COLO668 (cell line): ENCODE data around the gene GMPPA.
A peak's percentile ranks its signal among the peaks of the same experiment; 100 is the strongest.

Experiments used
- DNase-seq: peaks from one replicate; lab custom pipeline; 2025; ENCODE audit not compliant: unreplicated experiment; lab: John Stamatoyannopoulos, UW

GMPPA gene

DNA sequence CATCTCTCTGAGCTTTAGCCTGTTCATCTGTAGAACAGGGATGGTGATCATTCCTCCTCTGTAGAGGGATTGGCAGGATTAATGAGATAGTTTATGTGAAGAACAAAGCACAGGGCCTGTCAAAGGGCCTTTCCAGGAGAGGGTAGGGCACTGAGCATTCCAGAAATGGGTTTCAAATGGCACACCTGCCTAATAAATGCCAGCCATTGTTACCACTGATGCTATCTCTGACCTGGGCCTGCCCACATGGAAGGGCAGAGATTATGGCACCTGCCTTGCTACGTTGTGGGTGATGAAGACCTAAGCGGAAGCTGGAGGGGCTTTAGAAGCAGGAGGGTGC, 31.0 kb upstream of the GMPPA start:
- DNase-seq = no peak

DNA sequence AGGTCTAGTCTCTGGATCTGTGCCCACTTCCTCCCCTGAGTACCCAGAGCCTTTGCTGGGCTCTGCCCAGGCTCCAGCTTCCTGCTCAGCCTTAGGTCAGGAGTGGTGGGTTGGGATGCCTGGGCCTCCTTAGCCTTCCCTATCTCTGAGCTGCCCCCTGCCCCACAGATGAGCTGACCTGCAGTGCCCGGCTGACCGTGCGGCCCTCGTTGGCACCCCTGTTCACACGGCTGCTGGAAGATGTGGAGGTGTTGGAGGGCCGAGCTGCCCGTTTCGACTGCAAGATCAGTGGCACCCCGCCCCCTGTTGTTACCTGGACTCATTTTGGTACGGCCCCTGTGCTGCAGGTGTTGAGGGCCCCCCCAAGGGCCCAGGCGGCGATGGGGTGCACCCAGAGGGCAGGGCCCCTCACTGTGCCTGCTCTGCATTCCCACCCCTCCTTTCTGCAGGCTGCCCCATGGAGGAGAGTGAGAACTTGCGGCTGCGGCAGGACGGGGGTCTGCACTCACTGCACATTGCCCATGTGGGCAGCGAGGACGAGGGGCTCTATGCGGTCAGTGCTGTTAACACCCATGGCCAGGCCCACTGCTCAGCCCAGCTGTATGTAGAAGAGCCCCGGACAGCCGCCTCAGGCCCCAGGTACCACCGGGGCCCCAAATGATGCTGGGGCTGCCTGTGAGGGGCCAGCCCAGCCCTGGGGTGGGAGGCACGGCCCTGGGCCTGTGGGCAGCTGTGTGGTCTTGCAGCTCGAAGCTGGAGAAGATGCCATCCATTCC, 30.1 kb upstream of the GMPPA start:
- DNase-seq = no peak

DNA sequence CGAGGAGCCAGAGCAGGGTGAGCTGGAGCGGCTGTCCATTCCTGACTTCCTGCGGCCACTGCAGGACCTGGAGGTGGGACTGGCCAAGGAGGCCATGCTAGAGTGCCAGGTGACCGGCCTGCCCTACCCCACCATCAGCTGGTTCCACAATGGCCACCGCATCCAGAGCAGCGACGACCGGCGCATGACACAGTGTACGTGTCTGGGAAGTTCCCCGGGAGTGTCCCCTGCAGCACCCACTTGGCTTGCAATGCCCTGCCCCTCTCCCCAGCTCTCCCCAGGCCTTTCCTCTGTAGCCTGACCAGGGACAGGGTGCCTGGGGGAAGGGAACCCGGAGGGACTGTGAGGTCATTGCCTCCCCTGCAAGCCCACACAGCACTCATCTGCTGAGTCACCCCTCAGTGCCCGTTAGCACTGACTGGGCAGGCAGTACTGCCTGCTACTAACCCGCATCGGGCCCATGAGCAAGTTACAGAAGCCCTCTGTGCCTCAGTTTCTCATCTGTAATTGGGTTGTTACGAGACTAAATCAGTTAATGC, 29.4 kb upstream of the GMPPA start:
- DNase-seq = peak; percentile 10

DNA sequence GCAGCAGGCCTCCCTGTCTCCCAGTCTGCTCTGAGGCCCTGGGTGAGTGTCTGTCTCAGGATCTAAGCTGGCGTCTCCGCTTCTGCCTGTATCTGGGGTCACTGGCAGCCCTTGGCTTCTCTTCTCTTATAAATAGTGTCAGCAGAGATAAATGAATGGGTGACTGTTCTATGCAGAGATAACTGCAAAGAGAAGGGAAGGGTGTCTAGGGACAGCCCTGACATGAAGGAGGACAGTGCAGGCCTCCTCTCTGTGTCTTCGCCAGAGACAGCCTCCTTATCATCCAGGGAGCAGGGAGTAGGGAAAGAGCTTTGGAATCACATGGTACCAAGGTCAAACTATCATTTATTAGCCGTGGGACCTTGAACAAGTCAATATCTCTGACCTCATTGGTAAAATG, 28.3 kb upstream of the GMPPA start:
- no peak for DNase-seq

DNA sequence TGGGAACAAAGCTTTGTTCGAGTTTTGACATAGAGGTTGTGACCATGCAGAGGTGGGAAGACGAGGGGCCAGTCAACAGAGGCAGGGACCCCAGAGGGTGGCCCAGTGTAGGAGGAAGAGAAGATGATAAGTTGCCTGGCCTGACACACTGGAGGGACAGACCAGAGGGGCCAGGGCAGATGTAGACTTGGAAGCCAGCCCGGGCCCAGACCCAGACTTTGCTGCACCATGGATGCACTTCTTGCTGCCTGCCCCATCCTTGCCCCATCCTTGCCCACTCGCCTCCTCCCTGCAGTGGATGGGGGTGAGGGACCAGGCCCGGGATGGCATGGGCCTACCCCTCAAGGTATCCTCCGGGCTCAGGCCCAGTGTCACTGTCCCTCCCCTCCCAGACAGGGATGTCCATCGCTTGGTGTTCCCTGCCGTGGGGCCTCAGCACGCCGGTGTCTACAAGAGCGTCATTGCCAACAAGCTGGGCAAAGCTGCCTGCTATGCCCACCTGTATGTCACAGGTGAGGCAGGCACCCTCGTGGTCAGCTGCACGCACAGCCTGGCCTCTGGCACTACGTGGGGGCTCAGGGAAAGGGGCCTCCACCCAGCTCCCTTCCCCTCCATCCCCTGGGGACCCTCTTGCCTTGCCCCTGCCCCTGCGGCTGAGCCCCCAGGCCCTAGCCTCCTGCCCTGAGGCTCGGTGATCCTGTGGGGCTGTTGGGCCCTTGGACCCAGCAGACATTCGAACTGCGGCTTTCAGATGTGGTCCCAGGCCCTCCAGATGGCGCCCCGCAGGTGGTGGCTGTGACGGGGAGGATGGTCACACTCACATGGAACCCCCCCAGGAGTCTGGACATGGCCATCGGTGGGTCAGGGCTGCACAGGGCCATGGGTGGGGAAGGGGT, 27.0 kb upstream of the GMPPA start:
- DNase-seq = no peak

DNA sequence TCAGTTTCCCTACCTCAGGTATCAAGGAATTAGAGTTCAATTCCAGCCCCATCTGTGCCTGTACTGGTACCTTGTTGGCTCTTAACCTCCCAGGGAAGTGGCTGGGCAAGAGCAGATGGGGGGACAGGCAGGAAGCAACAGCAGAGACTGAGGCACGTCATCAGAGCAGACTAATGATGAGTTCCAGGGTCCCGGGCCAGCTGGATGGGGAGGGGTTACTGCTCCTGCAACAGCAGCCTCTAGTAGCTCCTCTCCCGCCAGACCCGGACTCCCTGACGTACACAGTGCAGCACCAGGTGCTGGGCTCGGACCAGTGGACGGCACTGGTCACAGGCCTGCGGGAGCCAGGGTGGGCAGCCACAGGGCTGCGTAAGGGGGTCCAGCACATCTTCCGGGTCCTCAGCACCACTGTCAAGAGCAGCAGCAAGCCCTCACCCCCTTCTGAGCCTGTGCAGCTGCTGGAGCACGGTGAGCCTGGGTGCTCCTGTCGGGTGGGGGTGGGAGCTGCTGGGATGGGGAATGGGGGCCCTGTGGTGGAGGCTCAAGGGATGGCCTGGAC, 26.0 kb upstream of the GMPPA start:
- DNase-seq = no peak

DNA sequence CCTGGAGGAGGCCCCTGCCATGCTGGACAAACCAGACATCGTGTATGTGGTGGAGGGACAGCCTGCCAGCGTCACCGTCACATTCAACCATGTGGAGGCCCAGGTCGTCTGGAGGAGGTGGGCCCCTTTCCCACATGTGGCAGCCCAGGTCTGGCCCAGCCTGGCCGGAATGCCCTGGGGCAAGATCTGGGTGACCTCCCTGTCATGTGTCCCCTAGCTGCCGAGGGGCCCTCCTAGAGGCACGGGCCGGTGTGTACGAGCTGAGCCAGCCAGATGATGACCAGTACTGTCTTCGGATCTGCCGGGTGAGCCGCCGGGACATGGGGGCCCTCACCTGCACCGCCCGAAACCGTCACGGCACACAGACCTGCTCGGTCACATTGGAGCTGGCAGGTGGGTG, 25.2 kb upstream of the GMPPA start:
- no peak for DNase-seq

DNA sequence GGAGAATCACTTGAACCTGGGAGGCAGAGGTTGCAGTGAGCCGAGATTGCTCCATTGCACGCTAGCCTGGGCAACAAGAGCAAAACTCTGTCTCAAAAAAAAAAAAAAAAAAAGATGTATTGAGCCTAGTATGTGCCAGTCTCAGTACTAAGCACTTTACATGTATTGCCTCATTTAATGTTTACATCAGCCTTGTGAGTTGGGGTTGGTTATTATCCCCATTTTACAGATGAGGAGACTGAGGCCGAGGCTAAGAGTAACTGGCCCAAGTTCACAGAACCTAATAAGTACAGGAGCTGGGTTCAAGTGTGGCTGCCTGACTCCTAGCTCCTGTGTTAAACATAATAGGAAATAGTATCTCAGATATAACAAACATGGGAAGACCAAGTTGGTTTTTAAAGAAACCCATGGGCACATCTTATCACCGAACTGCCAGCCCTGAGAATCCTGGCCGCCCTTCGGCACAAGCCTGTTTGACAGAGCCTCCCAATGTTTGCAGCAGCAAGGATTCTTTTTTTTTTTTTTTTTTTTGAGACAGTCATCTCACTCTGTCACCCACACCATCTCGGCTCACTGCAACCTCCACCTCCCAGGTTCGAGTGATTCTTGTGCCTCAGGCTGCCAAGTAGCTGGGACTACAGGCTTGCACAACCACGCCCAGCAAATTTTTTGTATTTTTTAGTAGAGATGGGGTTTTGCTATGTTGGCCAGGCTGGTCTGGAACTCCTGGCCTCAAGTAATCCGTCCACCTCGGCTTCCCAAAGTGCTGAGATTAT, 24.2 kb upstream of the GMPPA start:
- DNase-seq = no peak

DNA sequence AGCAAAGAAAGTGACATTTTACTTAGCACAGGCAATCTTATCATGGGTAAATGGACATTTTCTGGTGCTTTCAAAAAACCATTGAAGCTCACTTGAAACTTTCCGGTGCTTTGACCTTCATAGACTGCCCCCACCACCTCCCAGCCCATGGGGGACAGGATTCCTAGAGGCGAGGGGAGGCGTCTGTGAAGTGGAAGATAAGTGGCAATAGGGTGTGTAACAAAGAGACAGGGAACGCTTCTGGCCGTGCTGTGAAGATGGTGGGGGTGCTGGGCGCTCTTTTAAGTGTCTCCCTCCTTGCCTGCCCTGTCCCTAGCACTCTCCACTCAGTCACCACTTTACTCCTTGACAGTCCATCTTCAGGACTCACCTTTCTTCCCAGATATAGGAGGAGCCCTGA, 23.4 kb upstream of the GMPPA start:
- no peak for DNase-seq

DNA sequence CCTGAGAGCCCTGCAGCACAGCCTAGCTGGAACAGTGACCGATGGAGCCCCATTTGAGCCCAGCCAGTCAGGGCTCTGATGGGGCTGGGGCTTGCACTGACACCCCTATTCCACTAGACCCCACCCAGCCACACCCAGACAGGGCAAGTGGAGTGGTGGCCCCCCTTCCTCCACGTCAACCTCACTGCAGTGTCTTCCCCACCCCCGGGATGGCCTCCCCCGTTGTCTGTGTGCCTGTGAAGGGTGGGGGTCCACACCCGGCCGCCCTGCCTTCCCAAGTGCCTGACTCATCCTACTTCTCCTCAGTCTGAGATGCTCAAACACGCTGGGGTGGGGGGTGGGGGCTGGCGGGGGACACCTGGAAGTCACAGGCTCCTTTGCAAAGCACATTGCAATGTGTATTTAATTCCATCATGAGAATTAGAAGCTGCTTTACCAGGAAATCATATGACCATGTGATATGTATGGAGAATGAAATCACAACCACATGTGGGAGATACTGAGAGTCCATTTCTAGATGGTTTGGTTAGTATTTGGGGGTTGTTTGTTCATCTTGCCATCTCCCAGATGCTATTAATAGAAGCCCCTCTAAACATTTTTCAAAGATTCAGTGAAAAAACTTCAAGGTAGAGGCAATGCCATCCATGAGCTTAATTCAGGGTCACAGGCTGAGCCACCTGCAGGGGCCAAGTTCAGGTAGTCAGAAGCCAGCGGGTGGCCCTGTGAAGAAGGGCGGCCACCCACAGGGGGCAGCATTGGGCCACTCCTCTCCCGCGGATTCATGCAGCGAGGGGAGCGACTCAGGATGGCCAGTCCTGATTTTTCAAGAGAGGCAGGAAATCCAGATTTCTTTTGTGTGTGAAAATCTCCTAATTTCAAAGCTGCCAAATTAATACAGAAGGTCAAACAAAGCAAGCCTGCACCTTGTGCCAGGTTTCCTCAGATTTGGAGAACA, 22.7 kb upstream of the GMPPA start:
- peak; percentile 67 for DNase-seq

DNA sequence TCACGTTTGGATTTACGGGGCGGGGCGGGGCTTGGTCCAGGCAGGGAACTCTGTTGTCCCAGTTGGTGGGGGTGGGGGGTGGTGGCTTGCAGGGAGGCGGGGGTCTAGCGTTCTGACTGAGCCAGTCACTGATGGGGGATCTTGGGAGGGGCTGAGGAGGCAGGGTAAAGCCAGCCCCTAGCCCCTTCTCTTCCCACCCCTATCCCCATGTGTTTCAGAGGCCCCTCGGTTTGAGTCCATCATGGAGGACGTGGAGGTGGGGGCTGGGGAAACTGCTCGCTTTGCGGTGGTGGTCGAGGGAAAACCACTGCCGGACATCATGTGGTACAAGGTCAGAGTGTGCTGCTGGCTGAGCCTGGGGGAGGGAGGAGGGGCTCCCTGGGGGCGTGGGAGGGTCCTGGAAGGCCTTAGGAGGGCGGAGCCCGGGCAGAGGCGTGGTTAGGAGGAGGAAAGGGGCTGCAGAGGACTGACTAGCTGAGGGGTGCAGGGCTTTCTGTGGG, 22.0 kb upstream of the GMPPA start:
- no peak for DNase-seq

DNA sequence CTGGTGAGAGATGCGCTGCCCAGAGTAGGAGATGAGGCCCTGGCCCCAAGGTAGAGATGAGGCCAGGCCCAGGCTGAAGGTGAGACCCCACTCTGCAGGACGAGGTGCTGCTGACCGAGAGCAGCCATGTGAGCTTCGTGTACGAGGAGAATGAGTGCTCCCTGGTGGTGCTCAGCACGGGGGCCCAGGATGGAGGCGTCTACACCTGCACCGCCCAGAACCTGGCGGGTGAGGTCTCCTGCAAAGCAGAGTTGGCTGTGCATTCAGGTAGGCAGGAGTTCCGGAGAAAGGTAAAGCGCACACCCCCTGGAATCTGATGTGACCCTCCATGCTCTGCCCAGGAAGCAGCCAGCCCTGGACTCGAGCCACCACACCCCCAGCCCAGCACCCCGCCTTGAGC, 21.5 kb upstream of the GMPPA start:
- DNase-seq = no peak

DNA sequence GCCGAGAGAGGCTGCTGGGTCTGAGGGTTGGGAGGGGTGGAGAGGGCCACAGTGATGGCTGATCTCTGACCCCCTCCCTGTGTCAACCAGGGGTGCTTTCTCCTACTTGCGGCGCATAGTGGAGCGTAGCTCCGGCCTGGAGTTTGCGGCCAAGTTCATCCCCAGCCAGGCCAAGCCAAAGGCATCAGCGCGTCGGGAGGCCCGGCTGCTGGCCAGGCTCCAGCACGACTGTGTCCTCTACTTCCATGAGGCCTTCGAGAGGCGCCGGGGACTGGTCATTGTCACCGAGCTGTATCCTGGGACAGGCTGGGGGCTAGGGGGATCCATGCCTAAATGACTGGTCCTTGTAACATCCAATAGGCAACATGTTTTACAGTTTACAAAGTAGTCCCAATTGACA, 20.9 kb upstream of the GMPPA start:
- DNase-seq = no peak

DNA sequence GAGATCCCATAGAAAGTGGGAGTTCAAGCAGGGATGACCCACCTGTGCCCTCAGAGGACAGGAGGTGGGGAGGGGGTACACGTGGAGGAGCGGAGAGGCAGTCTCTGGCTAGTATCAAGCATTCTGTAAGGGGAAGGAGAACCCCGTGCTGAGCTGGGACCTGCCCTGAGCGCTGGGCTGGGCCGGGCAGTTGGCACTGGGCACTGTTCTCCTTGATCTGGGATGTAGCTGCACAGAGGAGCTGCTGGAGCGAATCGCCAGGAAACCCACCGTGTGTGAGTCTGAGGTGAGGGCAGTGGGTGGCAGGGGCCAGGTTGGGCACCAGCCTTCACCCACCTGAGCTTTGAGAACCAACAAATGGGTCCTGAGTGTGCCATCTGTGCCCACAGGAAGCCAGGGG, 19.8 kb upstream of the GMPPA start:
- DNase-seq = no peak

DNA sequence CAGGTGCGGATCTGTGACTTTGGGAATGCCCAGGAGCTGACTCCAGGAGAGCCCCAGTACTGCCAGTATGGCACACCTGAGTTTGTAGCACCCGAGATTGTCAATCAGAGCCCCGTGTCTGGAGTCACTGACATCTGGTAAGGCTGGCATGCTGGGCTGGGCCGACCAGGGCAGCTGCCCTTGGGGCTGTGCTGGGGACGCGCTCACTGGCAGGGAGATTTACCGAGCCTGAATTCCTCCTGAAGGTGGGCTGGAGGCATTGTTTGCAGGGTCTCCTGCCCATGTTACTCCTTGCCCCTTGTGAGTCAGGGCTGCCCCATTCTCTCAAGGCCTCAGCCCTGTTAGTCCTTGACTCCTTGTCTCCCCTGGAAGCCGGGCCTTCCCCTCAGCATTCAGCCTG, 18.7 kb upstream of the GMPPA start:
- no peak for DNase-seq

DNA sequence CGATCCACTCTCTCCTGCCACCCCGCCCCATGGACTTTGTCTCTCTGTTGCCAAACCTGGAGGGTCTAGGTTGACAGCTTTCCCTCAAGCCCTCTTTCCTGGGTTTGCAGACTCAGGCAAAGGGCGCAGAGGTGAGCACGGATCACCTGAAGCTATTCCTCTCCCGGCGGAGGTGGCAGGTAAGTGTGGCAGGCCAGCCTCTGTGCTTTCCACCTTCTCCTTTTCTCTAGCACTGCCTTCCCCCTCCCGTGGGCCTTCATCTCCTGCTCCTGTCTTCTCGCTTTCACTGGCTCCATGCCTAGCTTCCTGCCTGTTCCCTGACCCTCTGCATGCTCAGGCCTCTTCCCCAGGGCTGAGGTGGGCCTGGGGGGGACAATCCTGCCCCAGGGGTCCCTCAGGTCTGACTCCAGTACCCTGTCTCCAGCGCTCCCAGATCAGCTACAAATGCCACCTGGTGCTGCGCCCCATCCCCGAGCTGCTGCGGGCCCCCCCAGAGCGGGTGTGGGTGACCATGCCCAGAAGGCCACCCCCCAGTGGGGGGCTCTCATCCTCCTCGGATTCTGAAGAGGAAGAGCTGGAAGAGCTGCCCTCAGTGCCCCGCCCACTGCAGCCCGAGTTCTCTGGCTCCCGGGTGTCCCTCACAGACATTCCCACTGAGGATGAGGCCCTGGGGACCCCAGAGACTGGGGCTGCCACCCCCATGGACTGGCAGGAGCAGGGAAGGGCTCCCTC, 15.9 kb upstream of the GMPPA start:
- no peak for DNase-seq

DNA sequence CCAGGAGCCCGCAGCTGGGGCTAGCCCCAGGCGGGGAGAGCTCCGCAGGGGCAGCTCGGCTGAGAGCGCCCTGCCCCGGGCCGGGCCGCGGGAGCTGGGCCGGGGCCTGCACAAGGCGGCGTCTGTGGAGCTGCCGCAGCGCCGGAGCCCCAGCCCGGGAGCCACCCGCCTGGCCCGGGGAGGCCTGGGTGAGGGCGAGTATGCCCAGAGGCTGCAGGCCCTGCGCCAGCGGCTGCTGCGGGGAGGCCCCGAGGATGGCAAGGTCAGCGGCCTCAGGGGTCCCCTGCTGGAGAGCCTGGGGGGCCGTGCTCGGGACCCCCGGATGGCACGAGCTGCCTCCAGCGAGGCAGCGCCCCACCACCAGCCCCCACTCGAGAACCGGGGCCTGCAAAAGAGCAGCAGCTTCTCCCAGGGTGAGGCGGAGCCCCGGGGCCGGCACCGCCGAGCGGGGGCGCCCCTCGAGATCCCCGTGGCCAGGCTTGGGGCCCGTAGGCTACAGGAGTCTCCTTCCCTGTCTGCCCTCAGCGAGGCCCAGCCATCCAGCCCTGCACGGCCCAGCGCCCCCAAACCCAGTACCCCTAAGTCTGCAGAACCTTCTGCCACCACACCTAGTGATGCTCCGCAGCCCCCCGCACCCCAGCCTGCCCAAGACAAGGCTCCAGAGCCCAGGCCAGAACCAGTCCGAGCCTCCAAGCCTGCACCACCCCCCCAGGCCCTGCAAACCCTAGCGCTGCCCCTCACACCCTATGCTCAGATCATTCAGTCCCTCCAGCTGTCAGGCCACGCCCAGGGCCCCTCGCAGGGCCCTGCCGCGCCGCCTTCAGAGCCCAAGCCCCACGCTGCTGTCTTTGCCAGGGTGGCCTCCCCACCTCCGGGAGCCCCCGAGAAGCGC, 15.0 kb upstream of the GMPPA start:
- DNase-seq = no peak
